ENCODE measurements around the gene TMEM202. TPM values are rescaled to one million over a fixed set of nuclear protein-coding genes. Genes with fewer than 3 reads are reported as not detected.
"Not testable (repeated sequence)": the region's sequence is repeated elsewhere in the genome, so short reads cannot be mapped to it uniquely, and the experiment has no call there.

The TMEM202 gene
- total RNA-seq, 1 donor from 2014 or later: not detected

- DNase-seq (no peak), ATAC-seq (no peak)
- intact Hi-C loops (cut with DNase I): no loop called here
- Histone ChIP-seq H3K27me3 (ENCODE audit: low read depth) (peaks cover 4% of the 10 kb centered on the region), H3K4me3 (no peak overlapping the region), H3K27ac (no peak overlapping the region), H3K4me1 (no peaks in the 10 kb centered on the region), H3K36me3 (no peaks in the 10 kb centered on the region), H3K9me3 (no peaks in the 10 kb centered on the region)
- TF ChIP-seq CTCF (IDR thresholded peaks at IDR 0.05): no peak
These were observed 6.3 kb downstream of the TMEM202 start for GRCh38 chr15:72404356-72404755.

GRCh38 chr15:72404841-72405240 is 6.7 kb downstream of the TMEM202 start:
- intact Hi-C loops (cut with DNase I): no loop called here
- Histone ChIP-seq H3K9me3 (no peaks in the 10 kb centered on the region), H3K27me3 (ENCODE audit: low read depth) (peaks cover 4% of the 10 kb centered on the region)

GRCh38 chr15:72406936-72407335 is 8.8 kb downstream of the TMEM202 start:
- intact Hi-C loops (cut with DNase I): no loop called here
- H3K4me1 ChIP-seq: no peaks in the 10 kb centered on the region
- peaks cover 4% of the 10 kb centered on the region for H3K27me3 ChIP-seq (ENCODE audit: low read depth)
- ATAC-seq (no peak), DNase-seq (no peak)
- TF ChIP-seq CTCF (IDR thresholded peaks at IDR 0.05): no peak
- no peak overlapping the region for H3K27ac ChIP-seq
- no peaks in the 10 kb centered on the region for H3K9me3 ChIP-seq
- no peaks in the 10 kb centered on the region for H3K36me3 ChIP-seq
- no peak overlapping the region for H3K4me3 ChIP-seq

More at GRCh38 chr15:72404841-72405240, 6.7 kb downstream of the TMEM202 start:
- Histone ChIP-seq H3K27ac (no peak overlapping the region), H3K4me1 (no peaks in the 10 kb centered on the region), H3K36me3 (no peaks in the 10 kb centered on the region), H3K4me3 (no peak overlapping the region)
- TF ChIP-seq CTCF (IDR thresholded peaks at IDR 0.05): no peak
- no peak for DNase-seq
- peak in 1 of 2 donors; percentile 31 for ATAC-seq

GRCh38 chr15:72411111-72411510 is 13.0 kb downstream of the TMEM202 start:
- intact Hi-C loops (cut with DNase I): no loop called here

GRCh38 chr15:72411544-72411943 is 13.4 kb downstream of the TMEM202 start:
- Histone ChIP-seq H3K9me3 (no peaks in the 10 kb centered on the region), H3K27me3 (ENCODE audit: low read depth) (no peaks in the 10 kb centered on the region), H3K36me3 (no peaks in the 10 kb centered on the region), H3K4me3 (no peak overlapping the region), H3K27ac (no peak overlapping the region), H3K4me1 (no peaks in the 10 kb centered on the region)
- DNase-seq (no peak), ATAC-seq (no peak)
- TF ChIP-seq CTCF (IDR thresholded peaks at IDR 0.05): no peak
- intact Hi-C loops (cut with DNase I): no loop called here

More at GRCh38 chr15:72411111-72411510, 13.0 kb downstream of the TMEM202 start:
- no peak for DNase-seq
- H3K4me3 ChIP-seq: no peak overlapping the region
- no peaks in the 10 kb centered on the region for H3K27me3 ChIP-seq (ENCODE audit: low read depth)
- H3K4me1 ChIP-seq: no peaks in the 10 kb centered on the region
- no peak for ATAC-seq
- no peak overlapping the region for H3K27ac ChIP-seq
- no peak for TF ChIP-seq CTCF (IDR thresholded peaks at IDR 0.05)
- no peaks in the 10 kb centered on the region for H3K36me3 ChIP-seq
- H3K9me3 ChIP-seq: no peaks in the 10 kb centered on the region

- ATAC-seq; H3K36me3 ChIP-seq; H3K9me3 ChIP-seq; H3K27me3 ChIP-seq (ENCODE audit: low read depth); DNase-seq; H3K27ac ChIP-seq; H3K4me1 ChIP-seq; intact Hi-C loops (cut with DNase I); H3K4me3 ChIP-seq: not testable (repeated sequence)
These were observed 15.2 kb downstream of the TMEM202 start for GRCh38 chr15:72413337-72413736.
